COR-L47 (cell line): ENCODE measurements around the gene NFATC3.
"Not testable (repeated sequence)": the region's sequence is repeated elsewhere in the genome, so short reads cannot be mapped to it uniquely, and the experiment has no call there.

Source experiments
- DNase-seq: peaks from one replicate; lab custom pipeline; 2025; lab: John Stamatoyannopoulos, UW

Gene NFATC3

DNA sequence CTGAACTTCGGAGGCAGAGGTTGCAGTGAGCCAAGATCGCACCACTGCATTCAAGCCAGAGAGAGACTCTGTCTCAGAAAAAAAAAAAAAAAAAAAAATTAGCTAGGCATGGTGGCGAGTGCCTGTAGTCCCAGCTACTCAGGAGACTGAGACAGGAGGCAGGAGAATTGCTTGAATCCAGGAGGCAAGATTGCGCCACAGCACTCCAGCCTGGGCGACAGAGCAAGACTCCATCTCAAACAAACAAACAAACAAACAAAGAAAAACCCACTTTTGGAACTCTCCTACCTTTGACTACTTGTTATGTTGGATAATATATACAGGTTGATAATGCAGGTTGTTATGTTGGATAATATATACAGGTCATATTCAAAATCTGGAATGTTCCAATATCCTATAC is 35.3 kb downstream of the NFATC3 start:
- DNase-seq, result not testable (repeated sequence)

DNA sequence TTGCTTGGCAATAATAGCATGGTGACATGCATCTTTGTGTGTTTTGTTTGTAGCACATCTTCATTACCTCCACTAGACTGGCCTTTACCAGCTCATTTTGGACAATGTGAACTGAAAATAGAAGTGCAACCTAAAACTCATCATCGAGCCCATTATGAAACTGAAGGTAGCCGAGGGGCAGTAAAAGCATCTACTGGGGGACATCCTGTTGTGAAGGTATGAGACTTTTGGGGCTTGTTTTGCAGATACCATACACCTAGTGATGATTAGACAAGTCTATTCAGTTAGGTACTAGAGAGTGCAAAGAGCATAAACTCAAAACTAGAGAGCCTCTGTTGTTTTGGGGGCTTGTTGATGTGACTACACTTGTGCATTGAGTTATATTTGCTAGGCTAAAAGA is 41.2 kb downstream of the NFATC3 start:
- DNase-seq, result no peak

DNA sequence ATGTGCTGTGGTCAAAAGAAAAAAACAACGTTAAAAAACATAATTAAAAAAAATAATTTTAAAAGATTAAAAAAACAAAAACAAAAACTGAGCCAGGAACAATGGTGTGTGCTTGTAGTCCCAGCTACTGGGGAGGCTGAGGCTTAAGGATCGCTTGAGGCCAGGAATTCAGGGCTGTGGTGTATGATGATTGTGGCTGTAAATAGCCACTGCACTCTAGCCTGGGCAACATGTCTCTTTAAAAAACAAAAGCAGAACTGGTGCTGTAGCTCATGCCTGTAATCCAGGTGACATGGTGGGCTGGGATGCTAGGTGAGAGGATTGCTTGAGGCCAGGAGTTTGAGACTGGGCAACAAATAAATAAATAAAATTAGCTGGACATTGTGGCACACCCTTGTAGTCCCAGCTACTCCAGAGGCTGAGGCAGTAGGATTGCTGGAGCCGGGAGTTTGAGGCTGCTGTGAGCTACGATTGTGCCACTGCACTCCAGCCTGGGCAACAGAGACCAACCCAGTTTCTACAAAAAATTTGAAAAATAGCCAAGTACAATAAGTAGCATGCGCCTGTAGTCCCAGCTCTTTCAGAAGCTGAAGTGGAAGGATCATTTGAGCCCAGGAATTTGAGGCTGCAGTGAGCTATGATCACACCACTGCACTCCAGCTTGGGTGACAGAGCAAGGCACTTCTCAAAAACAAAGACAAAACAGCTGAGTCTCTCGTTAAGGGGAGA is 43.6 kb downstream of the NFATC3 start:
- no peak for DNase-seq

DNA sequence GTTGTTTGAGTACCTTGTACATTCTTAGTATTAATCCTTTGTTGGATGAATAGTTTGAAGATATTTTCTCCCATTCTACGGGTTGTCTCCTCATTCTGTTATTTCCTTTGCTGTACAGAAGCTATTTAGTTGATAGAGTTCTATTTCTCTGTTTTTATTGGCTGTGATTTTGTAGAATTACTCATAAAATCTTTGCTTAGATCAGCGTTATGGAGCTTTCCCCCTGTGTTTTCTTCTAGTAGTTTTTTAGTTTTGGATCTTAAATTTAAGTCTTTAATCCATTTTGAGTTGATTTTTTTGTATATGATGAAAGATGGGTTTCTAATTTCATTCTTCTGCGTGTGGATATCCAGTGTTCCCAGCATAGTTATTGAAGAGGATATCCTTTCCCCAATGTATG is 45.4 kb downstream of the NFATC3 start:
- no peak for DNase-seq

DNA sequence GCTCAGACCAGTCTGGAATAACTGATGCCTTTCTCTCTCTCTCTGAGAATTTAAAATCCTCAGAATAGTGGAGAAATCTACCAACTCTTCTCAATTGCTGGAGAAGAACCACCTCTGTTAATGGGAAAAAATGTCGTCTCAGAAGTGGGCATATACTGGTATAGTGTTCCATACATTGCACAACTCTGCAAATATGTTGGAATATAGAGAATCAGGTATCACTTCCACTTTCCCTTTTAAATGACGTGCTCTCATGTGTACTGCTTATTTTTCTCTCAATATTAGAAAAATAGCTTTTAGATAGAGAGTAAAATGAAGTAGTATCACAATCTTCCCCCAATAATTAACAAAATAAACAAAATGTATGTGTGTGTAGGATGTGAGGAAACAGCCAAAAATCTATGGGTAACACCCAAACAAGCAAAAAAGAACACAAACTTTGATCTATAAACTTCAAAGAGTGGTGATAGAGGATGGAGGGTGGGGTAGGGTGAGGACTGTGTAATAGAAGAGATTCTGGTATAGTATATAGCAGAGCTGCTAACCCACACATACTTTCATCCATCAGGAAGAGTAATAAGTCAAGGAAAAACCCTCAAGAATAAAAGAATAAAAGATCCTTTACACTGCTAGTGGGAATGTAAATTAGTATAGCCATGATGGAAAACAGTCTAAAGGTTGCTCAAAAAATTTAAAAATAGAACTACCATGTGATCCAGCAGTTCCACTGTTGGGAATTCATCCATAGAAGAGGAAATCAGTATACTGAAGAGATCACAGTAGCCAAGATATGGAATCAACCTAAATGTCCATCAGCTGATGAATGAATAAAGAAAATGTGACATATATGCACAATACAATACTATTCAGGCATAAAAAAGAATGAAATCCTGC is 46.9 kb downstream of the NFATC3 start:
- no peak for DNase-seq

DNA sequence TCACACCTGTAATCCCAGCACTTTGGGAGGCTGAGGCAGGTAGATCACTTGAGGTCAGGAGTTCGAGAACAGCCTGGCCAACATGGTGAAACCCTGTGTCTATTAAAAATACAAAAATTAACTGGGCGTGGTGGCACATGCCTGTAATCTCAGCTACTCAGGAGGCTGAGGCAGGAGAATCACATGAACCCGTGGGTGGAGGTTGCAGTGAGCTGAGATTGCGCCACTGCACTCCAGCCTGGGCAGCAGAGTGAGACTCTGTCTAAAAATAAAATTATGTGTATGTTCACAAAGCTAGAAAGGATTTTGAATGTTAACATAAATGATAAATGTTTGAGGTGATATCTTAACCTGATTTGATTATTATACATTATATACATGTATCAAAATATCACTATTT is 47.8 kb downstream of the NFATC3 start:
- not testable (repeated sequence) for DNase-seq

DNA sequence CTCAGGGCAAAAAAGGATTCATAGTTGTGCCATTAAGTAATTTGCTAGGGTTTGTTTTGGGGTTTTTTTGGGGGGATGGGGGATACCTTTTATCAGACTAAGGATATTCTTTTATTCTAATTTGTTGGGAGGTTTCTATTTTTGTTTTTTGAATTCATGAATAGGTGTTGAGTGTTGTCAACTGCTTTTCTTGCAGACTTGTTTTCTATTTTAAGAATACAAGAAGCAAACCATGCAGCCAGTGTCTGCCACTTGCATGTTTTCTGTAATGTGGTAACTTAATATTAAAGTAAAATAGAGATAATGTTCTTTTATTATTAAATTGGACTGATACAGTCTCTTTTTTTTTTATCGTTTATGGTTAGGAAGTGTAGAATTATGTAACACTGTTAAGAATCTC is 49.5 kb downstream of the NFATC3 start:
- DNase-seq, result no peak

DNA sequence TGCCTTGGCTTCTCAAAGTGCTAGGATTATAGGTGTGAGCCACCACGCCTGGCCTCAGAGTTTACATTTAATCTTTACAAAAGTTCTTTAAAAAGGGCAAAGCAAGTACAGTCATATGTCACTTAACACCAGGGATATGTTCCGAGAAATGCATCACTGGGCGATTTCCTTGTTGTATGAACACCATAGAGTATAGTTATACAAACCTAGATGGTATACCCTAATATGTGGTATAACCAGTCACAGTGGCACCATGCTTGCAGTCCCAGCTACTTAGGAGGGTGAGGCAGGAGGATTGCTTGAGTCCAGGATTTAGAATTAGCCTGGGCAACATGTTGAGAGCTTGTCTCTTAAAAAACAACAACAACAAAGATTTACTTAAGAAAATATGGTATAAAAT is 51.3 kb downstream of the NFATC3 start:
- DNase-seq, result no peak

DNA sequence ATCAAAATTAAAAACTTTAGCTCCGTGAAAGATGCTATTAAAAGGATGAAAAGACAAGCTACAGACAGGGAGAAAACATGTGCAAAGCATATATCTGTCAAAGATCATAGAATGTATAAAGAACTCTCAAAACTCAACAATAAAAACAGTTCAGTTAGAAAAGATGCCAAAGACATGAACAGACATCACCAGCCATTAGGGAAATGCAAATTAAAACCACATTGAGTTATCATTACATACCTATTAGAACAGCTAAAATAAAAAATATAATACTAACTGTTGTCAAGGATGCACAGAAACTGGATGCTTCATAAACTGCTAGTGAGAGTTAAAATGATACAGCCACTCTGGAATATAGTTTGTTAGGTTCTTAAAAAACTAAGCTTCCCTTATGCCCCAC is 58.8 kb downstream of the NFATC3 start:
- DNase-seq, result no peak

DNA sequence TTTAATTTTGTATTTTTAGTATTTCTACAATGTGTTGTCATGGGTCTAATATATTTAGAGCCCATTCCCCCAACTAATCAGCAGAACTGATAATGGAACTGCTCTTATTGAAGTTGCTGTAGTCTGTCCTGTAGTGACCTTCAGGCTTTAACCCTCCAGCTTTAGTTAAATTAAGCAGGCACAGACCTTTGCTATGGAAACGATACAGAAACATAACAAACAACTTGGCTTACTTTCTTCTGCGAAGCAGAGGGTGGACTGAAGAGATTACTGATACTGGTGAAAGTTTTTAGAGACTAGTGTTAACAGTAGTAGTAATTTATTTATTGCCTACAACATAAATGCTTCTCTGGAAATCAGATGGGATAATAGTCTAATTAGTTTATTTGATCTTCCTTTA is 61.4 kb downstream of the NFATC3 start:
- DNase-seq, result no peak

DNA sequence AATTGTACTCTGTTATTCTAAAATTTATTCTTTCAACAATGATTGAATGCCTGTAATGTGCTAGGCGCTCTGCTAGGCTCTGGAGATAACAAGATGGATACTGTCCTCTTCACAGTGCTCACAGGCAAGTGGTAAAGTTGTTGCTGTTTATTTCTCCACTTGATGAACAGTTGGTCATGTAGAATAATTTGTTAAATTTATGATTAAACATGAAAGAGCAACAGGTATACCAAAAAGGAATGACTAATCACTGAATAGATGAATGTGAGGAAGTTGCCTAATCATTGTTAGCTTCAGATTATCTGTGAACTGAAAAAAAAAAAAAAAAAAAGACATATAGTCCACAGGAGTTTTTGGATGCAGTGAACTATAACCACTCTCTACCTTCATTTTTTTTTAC is 62.3 kb downstream of the NFATC3 start:
- DNase-seq, result no peak

DNA sequence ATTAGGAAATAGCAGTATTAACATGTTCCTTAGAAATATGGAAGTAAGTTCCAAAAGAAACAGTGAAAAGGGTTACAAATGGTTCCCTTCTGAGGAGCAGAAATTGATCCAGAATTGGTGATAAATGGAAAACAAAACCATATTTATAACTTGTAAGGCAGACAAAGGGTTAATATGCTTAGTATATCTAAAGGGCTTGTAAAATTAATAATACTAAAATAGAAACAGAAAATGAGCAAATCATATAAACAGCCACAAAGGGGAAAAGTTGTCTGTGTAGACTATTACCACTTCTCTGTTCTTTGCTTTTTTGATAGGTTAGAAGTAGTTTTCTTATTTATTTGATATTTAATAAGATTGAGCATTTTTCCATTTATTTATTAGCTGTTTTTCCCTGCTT is 64.4 kb downstream of the NFATC3 start:
- no peak for DNase-seq

DNA sequence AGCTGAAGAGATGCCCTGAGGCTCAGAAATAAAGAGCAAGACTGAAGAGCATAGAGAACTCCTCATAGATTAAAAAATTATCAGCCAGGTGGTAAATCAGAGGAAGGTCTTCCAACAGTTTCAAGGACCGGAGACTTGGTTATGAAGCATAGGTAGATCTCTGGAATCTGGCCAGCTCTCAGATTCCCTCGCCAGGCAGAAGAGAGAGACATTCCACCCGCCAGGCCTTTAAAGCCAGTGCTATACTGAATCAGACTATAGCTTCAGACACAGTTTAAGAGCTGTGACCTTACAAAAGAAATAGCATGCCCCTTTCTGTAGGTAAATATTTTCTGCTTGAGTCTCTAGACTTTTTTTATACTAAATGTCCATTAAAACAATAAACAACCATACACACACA is 70.3 kb downstream of the NFATC3 start:
- no peak for DNase-seq

DNA sequence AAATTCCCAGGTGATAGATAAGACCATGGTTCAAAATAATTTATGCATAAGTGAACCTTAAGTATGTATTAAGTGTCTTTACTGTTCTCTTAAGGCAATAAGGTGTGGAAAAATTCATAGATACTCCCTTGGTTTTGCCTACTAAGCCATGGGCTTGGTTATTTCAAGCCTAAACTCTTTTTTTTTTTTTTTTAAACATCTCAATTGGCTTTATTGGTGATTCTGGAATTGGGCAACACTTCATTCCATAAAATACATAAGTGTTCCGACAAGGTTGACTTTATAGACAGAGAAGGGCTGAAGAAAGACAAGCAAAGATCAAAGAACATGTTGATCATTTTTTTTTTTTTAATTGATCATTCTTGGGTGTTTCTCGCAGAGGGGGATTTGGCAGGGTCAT is 77.2 kb downstream of the NFATC3 start:
- DNase-seq, result no peak

DNA sequence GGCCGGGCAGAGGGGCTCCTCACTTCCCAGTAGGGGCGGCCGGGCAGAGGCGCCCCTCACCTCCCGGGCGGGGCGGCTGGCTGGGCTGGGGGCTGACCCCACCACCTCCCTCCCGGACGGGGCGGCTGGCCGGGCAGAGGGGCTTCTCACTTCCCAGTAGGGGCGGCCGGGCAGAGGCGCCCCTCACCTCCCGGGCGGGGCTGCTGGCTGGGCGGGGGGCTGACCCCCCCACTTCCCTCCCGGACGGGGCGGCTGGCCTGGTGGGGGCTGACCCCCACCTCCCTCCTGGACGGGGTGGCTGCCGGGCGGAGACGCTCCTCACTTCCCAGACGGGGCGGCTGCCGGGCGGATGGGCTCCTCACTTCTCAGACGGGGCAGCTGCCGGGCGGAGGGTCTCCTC is 78.1 kb downstream of the NFATC3 start:
- DNase-seq, result not testable (repeated sequence)

DNA sequence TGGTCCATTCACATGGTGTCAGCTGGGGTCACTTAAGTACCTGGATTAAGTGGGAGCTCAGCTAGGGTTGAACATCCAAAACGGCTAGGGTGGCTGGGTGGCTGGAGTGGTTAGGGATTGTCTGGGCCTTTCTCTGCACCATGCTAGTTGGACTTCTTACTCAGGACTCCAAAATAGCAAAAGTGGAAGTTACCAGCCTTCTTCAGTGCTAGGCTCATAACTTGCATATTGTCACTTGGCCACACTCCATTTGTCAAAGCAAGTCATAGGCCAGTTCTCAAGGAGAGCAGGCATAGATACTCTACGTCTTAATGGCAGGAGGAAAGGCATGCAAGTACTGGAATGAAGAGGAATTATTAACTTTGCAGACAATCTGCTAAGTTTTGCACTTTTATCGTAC is 81.1 kb downstream of the NFATC3 start:
- no peak for DNase-seq

DNA sequence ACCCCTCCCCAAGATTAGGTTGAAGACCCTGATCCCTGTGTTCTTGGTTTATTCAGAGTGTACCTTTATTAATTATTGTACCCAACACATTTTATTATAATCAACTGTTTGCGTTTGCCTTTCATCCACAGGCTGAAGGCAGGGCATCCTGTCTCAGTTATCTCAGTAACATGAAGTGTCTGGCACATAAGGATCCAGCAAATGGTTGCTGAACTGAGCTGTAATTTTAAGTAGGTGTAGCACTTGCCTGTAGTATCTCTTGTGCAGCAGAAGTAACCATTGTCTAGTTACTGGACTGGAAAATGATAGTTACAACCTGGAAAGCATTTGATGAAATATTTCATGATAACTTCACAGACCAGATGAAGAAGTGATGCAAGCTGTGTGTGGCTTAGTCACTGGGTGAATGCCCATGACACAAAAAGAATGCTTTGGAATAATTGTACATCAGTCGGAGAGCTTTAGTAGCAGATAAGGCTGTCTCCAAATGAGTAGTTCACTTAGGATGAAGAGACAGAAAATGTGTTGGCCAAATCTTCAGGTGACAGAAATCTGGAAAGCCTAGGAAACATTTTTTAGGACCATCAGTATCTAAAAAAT is 94.1 kb downstream of the NFATC3 start:
- no peak for DNase-seq

DNA sequence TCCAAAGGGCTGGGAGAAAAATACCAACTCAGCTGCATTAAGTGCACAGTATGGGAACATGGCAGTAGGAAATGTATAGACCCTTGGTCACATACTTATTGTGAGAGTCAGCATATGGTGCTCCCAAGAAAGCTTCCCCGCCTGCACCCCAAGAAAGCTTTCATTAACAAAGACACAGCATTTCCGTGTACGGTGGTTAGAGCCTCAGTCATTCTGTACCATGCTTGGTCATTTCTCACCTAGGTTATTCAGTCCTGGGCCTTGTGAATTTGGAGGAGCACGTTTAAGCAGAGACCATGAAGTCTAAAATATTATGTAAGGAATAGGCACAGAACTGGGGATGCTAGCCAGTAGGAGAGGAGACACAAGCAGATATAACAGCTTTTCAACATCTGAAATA is 94.7 kb downstream of the NFATC3 start:
- DNase-seq, result no peak

DNA sequence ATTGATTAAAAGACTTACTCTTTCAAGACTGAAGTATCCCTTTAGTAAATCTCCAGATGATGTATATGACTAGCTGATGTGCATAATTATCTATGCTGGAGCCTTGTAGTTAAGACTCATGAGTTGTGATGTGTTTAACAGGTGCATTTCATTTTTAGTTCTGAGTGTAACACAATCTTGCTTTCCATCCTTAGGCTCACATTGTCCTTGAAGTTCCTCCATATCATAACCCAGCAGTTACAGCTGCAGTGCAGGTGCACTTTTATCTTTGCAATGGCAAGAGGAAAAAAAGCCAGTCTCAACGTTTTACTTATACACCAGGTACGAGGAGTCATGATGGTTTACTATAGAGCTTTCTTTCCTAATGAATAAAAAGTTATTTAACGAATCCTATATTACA is 97.9 kb downstream of the NFATC3 start:
- no peak for DNase-seq

DNA sequence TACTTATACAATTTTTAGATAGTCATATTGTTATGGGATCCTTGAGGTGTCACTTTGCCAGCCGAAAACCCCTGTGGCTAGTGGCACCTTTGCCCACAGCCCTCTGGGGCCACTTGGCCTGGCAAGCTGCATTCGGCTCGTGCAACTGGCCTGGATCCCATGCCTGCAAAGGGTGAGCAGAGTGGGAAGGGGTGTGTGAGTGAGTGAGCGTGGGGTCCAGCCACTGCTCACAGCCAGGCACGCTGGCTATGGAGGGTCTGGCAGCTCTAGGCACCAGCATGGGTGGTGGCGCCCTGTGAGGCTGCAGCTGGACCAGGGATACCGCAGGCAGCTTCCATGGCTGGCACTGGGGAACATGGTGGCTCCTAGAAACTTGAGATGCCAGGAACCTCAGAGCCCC is 101.7 kb downstream of the NFATC3 start:
- DNase-seq, result no peak

DNA sequence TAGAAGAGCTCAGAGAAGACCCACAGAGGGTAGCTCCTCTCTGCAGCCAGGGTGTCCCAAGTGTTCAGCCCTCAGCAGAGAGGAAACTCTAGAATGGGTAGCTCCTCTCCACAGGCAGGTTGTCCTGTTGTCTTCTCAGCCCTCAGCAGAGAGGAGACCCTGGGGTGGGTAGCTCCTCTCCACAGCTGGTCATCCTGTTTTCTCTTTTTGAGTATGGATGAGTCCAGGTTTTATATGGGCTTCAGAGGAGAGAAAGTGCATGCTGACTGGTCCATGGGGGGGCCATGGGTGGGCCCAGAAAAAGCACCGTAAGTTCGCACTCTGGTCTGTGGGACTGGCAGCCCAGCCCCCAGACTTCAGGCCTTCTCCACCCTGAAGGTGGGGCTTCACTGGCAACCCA is 102.3 kb downstream of the NFATC3 start:
- no peak for DNase-seq

DNA sequence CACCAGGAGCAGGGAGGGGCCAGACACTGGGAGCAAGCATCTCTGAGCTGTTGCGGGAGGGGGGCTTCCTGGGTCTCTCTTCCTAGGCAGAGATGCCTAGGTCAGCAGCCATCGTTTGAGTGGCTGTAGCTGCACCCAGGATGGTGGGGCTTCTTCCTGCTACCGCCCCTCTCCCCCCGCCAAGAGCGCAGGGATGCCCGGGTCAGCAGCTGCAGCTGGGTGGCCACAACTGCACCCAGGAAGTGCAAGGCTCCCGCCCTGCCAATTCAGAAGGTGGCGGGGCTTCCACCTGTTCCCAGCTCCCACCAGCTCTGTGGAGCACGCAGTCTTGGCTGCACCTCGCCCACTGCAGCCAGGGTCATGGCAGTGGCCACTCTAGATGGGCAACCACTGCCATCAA is 103.0 kb downstream of the NFATC3 start:
- DNase-seq, result no peak

DNA sequence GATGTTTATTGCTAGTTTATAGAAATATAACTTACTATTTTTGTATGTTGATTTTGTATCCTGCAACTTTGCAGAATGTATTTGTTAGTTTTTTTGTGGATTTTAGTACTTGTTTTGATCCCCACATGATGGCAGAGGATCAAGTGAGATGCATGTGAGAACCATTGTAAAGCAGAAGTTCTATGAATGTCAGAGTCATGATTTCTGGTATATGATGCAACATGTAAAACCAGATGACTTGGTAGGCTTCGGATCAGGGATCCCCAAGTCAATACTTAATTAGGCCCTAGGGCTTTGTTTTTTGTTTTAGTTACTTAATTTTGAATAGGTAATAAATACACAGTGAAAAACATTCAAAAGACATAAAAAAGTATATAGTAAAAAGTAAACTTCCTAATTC is 104.9 kb downstream of the NFATC3 start:
- no peak for DNase-seq
